Mesothelial cell of epicardium (in vitro differentiated cells): ENCODE measurements around the gene CEP112. TPM values are rescaled to one million over a fixed set of nuclear protein-coding genes. Genes with fewer than 3 reads are reported as not detected.
A peak's percentile ranks its signal among the peaks of the same experiment; 100 is the strongest.

Experiments
- DNase-seq, 2 experiments: peaks; one replicate each; pipeline ENCODE4 v3.0.0; 2021; ENCODE audit warnings: low spot score in 2 of 2; ENCODE audit not compliant: unreplicated experiment in 2 of 2
- H3K27ac Mint-ChIP-seq: 2 replicates; pipeline ENCODE4 v1.8.0; 2021; ENCODE audit warnings: mixed read lengths
- H3K27me3 Mint-ChIP-seq: 2 replicates; pipeline ENCODE4 v1.8.0; 2021; ENCODE audit warnings: low read depth, mixed read lengths
- H3K36me3 Mint-ChIP-seq: 2 replicates; pipeline ENCODE4 v1.8.0; 2021; ENCODE audit warnings: mixed read lengths
- H3K4me1 Mint-ChIP-seq: 2 replicates; pipeline ENCODE4 v1.8.0; 2021; ENCODE audit warnings: mixed read lengths
- H3K4me3 Mint-ChIP-seq: 2 replicates; pipeline ENCODE4 v1.8.0; 2021; ENCODE audit warnings: mild to moderate bottlenecking, moderate library complexity, mixed read lengths
- H3K9me3 Mint-ChIP-seq: 2 replicates; pipeline ENCODE4 v1.8.0; 2021; ENCODE audit warnings: mixed read lengths
- total RNA-seq: library from RNA; stranded (reverse); gene quantifications from 3 replicates; pipeline ENCODE4 v1.2.1, GENCODE V29; 2021
- TF ChIP-seq, protein P1 (sequence below): fragments of 200-600 bp; sonication (generic); IDR thresholded peaks from one replicate; pipeline ENCODE4 v1.5.0; 2021; ENCODE audit warnings: antibody characterized with exemption; ENCODE audit not compliant: unreplicated experiment

Gene CEP112
- total RNA-seq, 1 donor from 2014 or later = 24.0 TPM

GRCh38 chr17:65704731-65705130, 487.2 kb downstream of the CEP112 start:
- Mint-ChIP-seq H3K9me3 (no peaks in the 10 kb centered on the region), H3K27me3 (no peaks in the 10 kb centered on the region), H3K4me1 (peaks cover 32% of the 10 kb centered on the region), H3K4me3 (no peak overlapping the region), H3K36me3 (no peaks in the 10 kb centered on the region), H3K27ac (peak overlapping the region; percentile 15)
- TF ChIP-seq, protein P1, sequence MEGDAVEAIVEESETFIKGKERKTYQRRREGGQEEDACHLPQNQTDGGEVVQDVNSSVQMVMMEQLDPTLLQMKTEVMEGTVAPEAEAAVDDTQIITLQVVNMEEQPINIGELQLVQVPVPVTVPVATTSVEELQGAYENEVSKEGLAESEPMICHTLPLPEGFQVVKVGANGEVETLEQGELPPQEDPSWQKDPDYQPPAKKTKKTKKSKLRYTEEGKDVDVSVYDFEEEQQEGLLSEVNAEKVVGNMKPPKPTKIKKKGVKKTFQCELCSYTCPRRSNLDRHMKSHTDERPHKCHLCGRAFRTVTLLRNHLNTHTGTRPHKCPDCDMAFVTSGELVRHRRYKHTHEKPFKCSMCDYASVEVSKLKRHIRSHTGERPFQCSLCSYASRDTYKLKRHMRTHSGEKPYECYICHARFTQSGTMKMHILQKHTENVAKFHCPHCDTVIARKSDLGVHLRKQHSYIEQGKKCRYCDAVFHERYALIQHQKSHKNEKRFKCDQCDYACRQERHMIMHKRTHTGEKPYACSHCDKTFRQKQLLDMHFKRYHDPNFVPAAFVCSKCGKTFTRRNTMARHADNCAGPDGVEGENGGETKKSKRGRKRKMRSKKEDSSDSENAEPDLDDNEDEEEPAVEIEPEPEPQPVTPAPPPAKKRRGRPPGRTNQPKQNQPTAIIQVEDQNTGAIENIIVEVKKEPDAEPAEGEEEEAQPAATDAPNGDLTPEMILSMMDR = no peak
- DNase-seq = no peak

- H3K9me3 Mint-ChIP-seq = no peaks in the 10 kb centered on the region
- no peak for DNase-seq
- H3K27ac Mint-ChIP-seq = peak overlapping the region; percentile 15
- H3K4me3 Mint-ChIP-seq = no peak overlapping the region
- no peaks in the 10 kb centered on the region for H3K27me3 Mint-ChIP-seq
- TF ChIP-seq, protein P1 = no peak
- H3K4me1 Mint-ChIP-seq = peaks cover 36% of the 10 kb centered on the region
- H3K36me3 Mint-ChIP-seq = no peaks in the 10 kb centered on the region
Observed at GRCh38 chr17:65703891-65704290, 488.0 kb downstream of the CEP112 start.

DNA sequence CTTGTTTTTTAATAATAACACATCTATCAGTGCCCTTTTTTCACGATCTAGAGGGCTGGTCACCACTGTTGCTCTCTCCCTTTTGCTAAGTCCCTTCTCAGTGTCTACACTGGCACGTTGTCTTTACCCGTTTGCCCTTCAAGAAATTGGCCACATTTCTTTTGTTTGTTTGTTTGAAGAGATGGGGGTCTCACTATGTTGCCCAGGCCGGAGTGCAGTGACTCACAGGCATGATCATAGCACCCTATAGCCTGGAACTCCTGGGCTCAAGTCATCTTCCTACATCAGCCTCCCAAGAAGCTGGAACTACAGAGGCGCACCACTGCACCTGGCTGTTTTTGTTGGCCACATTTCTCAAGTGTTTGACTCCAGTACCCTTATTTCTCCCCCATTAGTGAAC, 492.5 kb downstream of the CEP112 start:
- Mint-ChIP-seq H3K4me3 (no peak overlapping the region), H3K9me3 (no peaks in the 10 kb centered on the region), H3K36me3 (no peaks in the 10 kb centered on the region), H3K27me3 (no peaks in the 10 kb centered on the region), H3K27ac (peak overlapping the region; percentile 52), H3K4me1 (peaks cover 53% of the 10 kb centered on the region)
- DNase-seq = no peak
- TF ChIP-seq, protein P1 = no peak

DNA sequence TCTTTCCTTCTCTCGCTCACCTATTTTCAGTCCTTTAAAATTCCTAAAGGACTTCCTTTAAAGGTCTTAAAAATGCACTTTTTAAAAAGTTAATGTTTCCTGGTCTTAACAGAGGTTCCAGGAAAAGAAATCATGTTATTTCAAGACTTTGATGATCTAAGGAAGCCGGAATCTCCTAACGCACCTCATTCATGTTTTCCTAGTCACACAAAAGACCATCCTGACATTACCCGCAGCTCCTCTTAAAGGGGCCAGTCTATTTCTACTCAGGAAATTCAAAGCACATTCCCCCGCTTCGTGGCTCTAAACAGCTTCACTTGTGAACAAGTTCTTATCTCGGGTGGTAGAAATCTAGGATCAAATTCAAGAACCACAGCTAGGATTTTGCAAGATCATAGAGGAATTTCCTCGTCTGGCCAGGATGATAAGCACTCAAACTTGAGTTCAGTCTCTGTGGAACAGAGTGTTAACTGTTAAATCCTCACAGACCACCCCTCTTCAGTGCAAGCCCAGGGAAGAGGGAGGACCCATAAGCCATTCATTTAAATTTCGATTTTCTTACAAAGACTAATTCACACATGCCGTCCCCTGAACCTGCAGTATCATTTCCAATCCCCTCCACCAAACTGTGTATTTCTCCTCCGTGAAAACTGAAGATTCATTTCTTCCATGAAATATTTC, 493.4 kb downstream of the CEP112 start:
- no peak for DNase-seq
- H3K4me3 Mint-ChIP-seq = peak overlapping the region; percentile 57
- peaks cover 50% of the 10 kb centered on the region for H3K4me1 Mint-ChIP-seq
- no peaks in the 10 kb centered on the region for H3K27me3 Mint-ChIP-seq
- no peaks in the 10 kb centered on the region for H3K9me3 Mint-ChIP-seq
- no peaks in the 10 kb centered on the region for H3K36me3 Mint-ChIP-seq
- TF ChIP-seq, protein P1 = no peak
- peak overlapping the region; percentile 95 for H3K27ac Mint-ChIP-seq

GRCh38 chr17:65697661-65698060, 494.3 kb downstream of the CEP112 start:
- DNase-seq = no peak
- no peaks in the 10 kb centered on the region for H3K27me3 Mint-ChIP-seq
- TF ChIP-seq, protein P1 = no peak
- peak overlapping the region; percentile 57 for H3K4me3 Mint-ChIP-seq
- H3K9me3 Mint-ChIP-seq = no peaks in the 10 kb centered on the region
- H3K36me3 Mint-ChIP-seq = no peaks in the 10 kb centered on the region
- H3K27ac Mint-ChIP-seq = peak overlapping the region; percentile 95
- peaks cover 50% of the 10 kb centered on the region for H3K4me1 Mint-ChIP-seq
